Activated CD4-positive, CD25-positive, alpha-beta regulatory T cell treated with anti-CD3 and anti-CD28 coated beads, Interleukin-2, amount 50 U/mL, for 72 hours (primary cell): ENCODE results near the gene CBFA2T3.
"Not testable (repeated sequence)": the region's sequence is repeated elsewhere in the genome, so short reads cannot be mapped to it uniquely, and the experiment has no call there.

ENCODE experiments used
- DNase-seq: peaks from one replicate; pipeline ENCODE4 v3.0.0; 2021

CBFA2T3 gene

GRCh38 chr16:88977018-88977811, at the start of gene CBFA2T3:
CBFA2T3 (minus strand) TSS chr16:88977207; CDS start chr16:88976807, 400 bp downstream.
- DNase-seq, result no peak

GRCh38 chr16:89026121-89026612, 49.2 kb upstream of the CBFA2T3 start:
- peak; percentile 52 for DNase-seq

- DNase-seq, result no peak
Observed at GRCh38 chr16:89025636-89026035, 48.6 kb upstream of the CBFA2T3 start.

GRCh38 chr16:89024546-89025060, 47.6 kb upstream of the CBFA2T3 start:
- no peak for DNase-seq

GRCh38 chr16:89023621-89024511, 46.9 kb upstream of the CBFA2T3 start:
- DNase-seq, result no peak

GRCh38 chr16:89023151-89023551, 46.1 kb upstream of the CBFA2T3 start:
- DNase-seq, result no peak

- DNase-seq, result no peak
Observed at GRCh38 chr16:89022051-89022836, 45.2 kb upstream of the CBFA2T3 start.

- no peak for DNase-seq
Observed at GRCh38 chr16:89020925-89021595, 44.1 kb upstream of the CBFA2T3 start.

GRCh38 chr16:89020068-89020924, 43.3 kb upstream of the CBFA2T3 start:
- no peak for DNase-seq

GRCh38 chr16:89019511-89019910, 42.5 kb upstream of the CBFA2T3 start:
- DNase-seq, result no peak

GRCh38 chr16:89018282-89019158, 41.5 kb upstream of the CBFA2T3 start:
- DNase-seq, result no peak

- DNase-seq, result no peak
Observed at GRCh38 chr16:89017543-89018281, 40.7 kb upstream of the CBFA2T3 start.

GRCh38 chr16:89016561-89016960, 39.6 kb upstream of the CBFA2T3 start:
- not testable (repeated sequence) for DNase-seq

- DNase-seq, result no peak
Observed at GRCh38 chr16:89015271-89015859, 38.4 kb upstream of the CBFA2T3 start.

GRCh38 chr16:89014403-89015230, 37.6 kb upstream of the CBFA2T3 start:
- no peak for DNase-seq

GRCh38 chr16:89013692-89014402, 36.8 kb upstream of the CBFA2T3 start:
- DNase-seq, result no peak

GRCh38 chr16:89013111-89013510, 36.1 kb upstream of the CBFA2T3 start:
- DNase-seq, result no peak
